SU-DHL-6 (cell line): ENCODE data around the gene SMARCAL1.

Source experiments
- EZH2phosphoT487 ChIP-seq: fragments of 200-600 bp; sonication (generic), shearing (Covaris generic); conservative IDR thresholded peaks from 2 replicates; pipeline ENCODE4 v1.6.1; 2018; ENCODE audit warnings: mild to moderate bottlenecking, antibody characterized with exemption, low read length, moderate library complexity, mixed read lengths
- TF ChIP-seq, protein P1 (sequence below): fragments of 200-600 bp; sonication (generic); IDR thresholded peaks from one replicate; pipeline ENCODE4 v1.5.1; 2017; ENCODE audit warnings: antibody characterized with exemption, mild to moderate bottlenecking, low read length, moderate library complexity; ENCODE audit not compliant: insufficient read depth, poor library complexity, severe bottlenecking

DNA sequence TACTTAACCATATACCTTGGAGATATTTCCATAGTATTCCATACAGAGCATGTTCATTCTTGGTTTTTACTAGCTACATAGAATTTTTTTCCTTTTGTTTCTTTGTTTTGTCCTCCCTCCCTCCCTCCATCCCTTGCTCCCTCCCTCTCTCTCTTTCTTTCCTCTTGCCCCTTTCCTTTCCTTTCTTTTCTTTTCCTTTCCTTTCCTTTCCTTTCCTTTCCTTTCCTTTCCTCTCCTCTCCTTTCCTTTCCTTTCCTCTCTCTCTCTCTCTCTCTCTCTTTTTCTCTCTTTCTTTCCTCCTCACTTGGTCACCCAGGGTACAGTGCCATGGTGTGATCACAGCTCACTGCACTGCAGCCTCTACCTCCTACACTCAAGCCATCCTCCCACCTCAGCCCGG, 114.7 kb downstream of the SMARCAL1 start:
- TF ChIP-seq, protein P1, sequence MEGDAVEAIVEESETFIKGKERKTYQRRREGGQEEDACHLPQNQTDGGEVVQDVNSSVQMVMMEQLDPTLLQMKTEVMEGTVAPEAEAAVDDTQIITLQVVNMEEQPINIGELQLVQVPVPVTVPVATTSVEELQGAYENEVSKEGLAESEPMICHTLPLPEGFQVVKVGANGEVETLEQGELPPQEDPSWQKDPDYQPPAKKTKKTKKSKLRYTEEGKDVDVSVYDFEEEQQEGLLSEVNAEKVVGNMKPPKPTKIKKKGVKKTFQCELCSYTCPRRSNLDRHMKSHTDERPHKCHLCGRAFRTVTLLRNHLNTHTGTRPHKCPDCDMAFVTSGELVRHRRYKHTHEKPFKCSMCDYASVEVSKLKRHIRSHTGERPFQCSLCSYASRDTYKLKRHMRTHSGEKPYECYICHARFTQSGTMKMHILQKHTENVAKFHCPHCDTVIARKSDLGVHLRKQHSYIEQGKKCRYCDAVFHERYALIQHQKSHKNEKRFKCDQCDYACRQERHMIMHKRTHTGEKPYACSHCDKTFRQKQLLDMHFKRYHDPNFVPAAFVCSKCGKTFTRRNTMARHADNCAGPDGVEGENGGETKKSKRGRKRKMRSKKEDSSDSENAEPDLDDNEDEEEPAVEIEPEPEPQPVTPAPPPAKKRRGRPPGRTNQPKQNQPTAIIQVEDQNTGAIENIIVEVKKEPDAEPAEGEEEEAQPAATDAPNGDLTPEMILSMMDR, result no peak
- no peak for TF ChIP-seq EZH2phosphoT487
